Breast epithelium (tissue), 4 donors: ENCODE results near the gene ACO2. TPM values are rescaled to one million over a fixed set of nuclear protein-coding genes. Genes with fewer than 3 reads are reported as not detected.

ENCODE experiments used
- DNase-seq, 2 donors: peaks; one replicate each; pipeline ENCODE4 v3.0.0-alpha.2; 2019; ENCODE audit warnings: low spot score in 2 of 2
- H3K27ac ChIP-seq, 2 donors: fragments of 200-600 bp; sonication (generic) in 1 of 2; one replicate each; pipeline ENCODE4 v1.5.1; 2016 to 2019; ENCODE audit warnings: mild to moderate bottlenecking in 1 of 2
- H3K27me3 ChIP-seq, 2 donors: fragments of 200-600 bp; sonication (generic) in 1 of 2; one replicate each; pipeline versions ENCODE4 v1.5.1 to v1.6.0; 2017 to 2019; ENCODE audit warnings: control low read depth in 1 of 2, mild to moderate bottlenecking in 1 of 2
- H3K36me3 ChIP-seq: fragments of 200-600 bp; one replicate; pipeline ENCODE4 v1.5.1; 2019
- H3K4me1 ChIP-seq, 2 donors: fragments of 200-600 bp; sonication (generic); one replicate each; pipeline ENCODE4 v1.5.1; 2016 to 2019; ENCODE audit warnings: control low read depth in 1 of 2
- H3K4me3 ChIP-seq, 3 donors: fragments of 200-600 bp; sonication (generic); 1 replicate in 2 of 3; 2 replicates in 1 of 3; pipeline ENCODE4 v1.5.1; 2016 to 2019; ENCODE audit warnings: mild to moderate bottlenecking in 3 of 3, moderate library complexity in 2 of 3
- H3K9me3 ChIP-seq, 2 donors: fragments of 200-600 bp; sonication (generic) in 1 of 2; one replicate each; pipeline ENCODE4 v1.5.1; 2016 to 2019; ENCODE audit warnings: control low read depth in 1 of 2
- CTCF ChIP-seq, 3 donors: fragments of 450-650 bp; IDR thresholded peaks; one replicate each; pipeline ENCODE4 v1.5.1; 2016 to 2017; ENCODE audit warnings: antibody characterized with exemption in 3 of 3, mild to moderate bottlenecking in 3 of 3, moderate library complexity in 3 of 3
- POLR2A ChIP-seq: fragments of 450-650 bp; IDR thresholded peaks from one replicate; pipeline ENCODE4 v1.6.1; 2016; ENCODE audit warnings: antibody characterized with exemption, mild to moderate bottlenecking, moderate library complexity
- POLR2AphosphoS5 ChIP-seq, 3 donors: sonication (generic); formaldehyde crosslinking; IDR thresholded peaks; one replicate each; pipeline ENCODE4 v1.6.1; 2017; ENCODE audit warnings: antibody characterized with exemption in 3 of 3
- intact Hi-C: fragments of 100-400 bp; cut with DNase I; formaldehyde crosslinking; loops from one replicate; pipeline ENCODE4 v1.15.1; 2023; ENCODE audit warnings: low total_unique reads
- total RNA-seq, 3 donors: library from RNA; depleted of rRNA; stranded (reverse); fragments of >200 nt; gene quantifications; one replicate each; pipeline ENCODE4 v1.1.0, GENCODE V29; 2016

Gene ACO2
- total RNA-seq, 3 donors from 2014 or later = 58.1 to 92.2 (median 65.2) TPM

- no peaks in the 10 kb centered on the region for H3K9me3 ChIP-seq
- no peaks in the 10 kb centered on the region for H3K36me3 ChIP-seq
- H3K4me1 ChIP-seq = peaks cover 0 to 24% of the 10 kb centered on the region in 2 donors
- no peaks in the 10 kb centered on the region for H3K27me3 ChIP-seq
- intact Hi-C loops = loop anchor here (5.0 kb wide), 1 partner anchor 114 kb away; no protein-coding TSS in a partner anchor
- H3K4me3 ChIP-seq = no peak overlapping the region
- TF ChIP-seq POLR2A (no peak), POLR2AphosphoS5 (IDR thresholded peaks at IDR 0.05) (no peak), CTCF (IDR thresholded peaks at IDR 0.05) (no peak)
- DNase-seq = no peak
- H3K27ac ChIP-seq = no peak overlapping the region
These were observed 52.2 kb downstream of the ACO2 start for GRCh38 chr22:41521126-41521525.

GRCh38 chr22:41522813-41523212 lies 53.9 kb downstream of the ACO2 start:
- TF ChIP-seq POLR2AphosphoS5 (IDR thresholded peaks at IDR 0.05) = no peak
- no peak for TF ChIP-seq POLR2A
- TF ChIP-seq CTCF (IDR thresholded peaks at IDR 0.05) = no peak
- Histone ChIP-seq H3K4me3 (no peak overlapping the region), H3K36me3 (no peaks in the 10 kb centered on the region), H3K27me3 (no peaks in the 10 kb centered on the region), H3K4me1 (peaks cover 0 to 18% of the 10 kb centered on the region in 2 donors), H3K27ac (peak overlapping the region; percentile 84 to 88), H3K9me3 (no peaks in the 10 kb centered on the region)
- intact Hi-C loops = loop anchor here (5.0 kb wide), 1 partner anchor 116 kb away; no protein-coding TSS in a partner anchor
- no peak for DNase-seq

GRCh38 chr22:41523464-41524221 lies 54.7 kb downstream of the ACO2 start:
- no peak for DNase-seq
- no peaks in the 10 kb centered on the region for H3K9me3 ChIP-seq
- no peaks in the 10 kb centered on the region for H3K36me3 ChIP-seq
- peaks cover 0 to 14% of the 10 kb centered on the region in 2 donors for H3K4me1 ChIP-seq
- intact Hi-C loops = loop anchor here (5.0 kb wide), 1 partner anchor 116 kb away; no protein-coding TSS in a partner anchor
- H3K27ac ChIP-seq = peak overlapping the region; percentile 84 to 88
- no peak for TF ChIP-seq POLR2A
- no peak for TF ChIP-seq CTCF (IDR thresholded peaks at IDR 0.05)
- no peak for TF ChIP-seq POLR2AphosphoS5 (IDR thresholded peaks at IDR 0.05)
- H3K27me3 ChIP-seq = no peaks in the 10 kb centered on the region
- peak overlapping the region in 1 of 3 donors; percentile 14 for H3K4me3 ChIP-seq

- Histone ChIP-seq H3K27ac (peak overlapping the region; percentile 84 to 88), H3K36me3 (no peaks in the 10 kb centered on the region), H3K4me3 (peak overlapping the region in 1 of 3 donors; percentile 15), H3K27me3 (no peaks in the 10 kb centered on the region), H3K4me1 (peaks cover 0 to 14% of the 10 kb centered on the region in 2 donors), H3K9me3 (no peaks in the 10 kb centered on the region)
- peak; percentile 59 to 85 for DNase-seq
- intact Hi-C loops = loop anchor here (5.0 kb wide), 1 partner anchor 117 kb away; no protein-coding TSS in a partner anchor
- TF ChIP-seq POLR2A = no peak
- no peak for TF ChIP-seq CTCF (IDR thresholded peaks at IDR 0.05)
- peak in 2 of 3 donors; percentile 19 to 42 for TF ChIP-seq POLR2AphosphoS5 (IDR thresholded peaks at IDR 0.05)
These were observed 55.3 kb downstream of the ACO2 start for GRCh38 chr22:41524251-41524661.

GRCh38 chr22:41524809-41525449 lies 56.0 kb downstream of the ACO2 start:
- no peak for TF ChIP-seq POLR2A
- TF ChIP-seq CTCF (IDR thresholded peaks at IDR 0.05) = no peak
- peak in 1 of 3 donors; percentile 3 for TF ChIP-seq POLR2AphosphoS5 (IDR thresholded peaks at IDR 0.05)
- Histone ChIP-seq H3K27me3 (no peaks in the 10 kb centered on the region), H3K27ac (peak overlapping the region; percentile 84 to 88), H3K4me3 (peak overlapping the region in 1 of 3 donors; percentile 15), H3K36me3 (no peaks in the 10 kb centered on the region), H3K9me3 (no peaks in the 10 kb centered on the region), H3K4me1 (peaks cover 0 to 14% of the 10 kb centered on the region in 2 donors)
- DNase-seq = no peak
- intact Hi-C loops = loop anchor here (5.0 kb wide), 1 partner anchor 118 kb away; no protein-coding TSS in a partner anchor
